Osteocyte (in vitro differentiated cells): ENCODE data around the gene WDR38. TPM values are rescaled to one million over a fixed set of nuclear protein-coding genes. Genes with fewer than 3 reads are reported as not detected.

Source experiments
- DNase-seq: peaks from one replicate; pipeline ENCODE4 v3.0.0; 2021; ENCODE audit warnings: mixed read lengths; ENCODE audit not compliant: unreplicated experiment; ENCODE audit errors: extremely low spot score
- H3K27ac Mint-ChIP-seq: one replicate; pipeline ENCODE4 v1.8.0; 2021; ENCODE audit warnings: mild to moderate bottlenecking, mixed read lengths; ENCODE audit not compliant: unreplicated experiment
- H3K27me3 Mint-ChIP-seq: one replicate; pipeline ENCODE4 v1.8.0; 2021; ENCODE audit warnings: mixed read lengths; ENCODE audit not compliant: unreplicated experiment
- H3K36me3 Mint-ChIP-seq: one replicate; pipeline ENCODE4 v1.8.0; 2021; ENCODE audit warnings: mixed read lengths; ENCODE audit not compliant: unreplicated experiment
- H3K4me1 Mint-ChIP-seq: one replicate; pipeline ENCODE4 v1.8.0; 2021; ENCODE audit warnings: mixed read lengths; ENCODE audit not compliant: unreplicated experiment
- H3K4me3 Mint-ChIP-seq: one replicate; pipeline ENCODE4 v1.8.0; 2021; ENCODE audit warnings: mild to moderate bottlenecking, moderate library complexity, mixed read lengths; ENCODE audit not compliant: unreplicated experiment
- H3K9me3 Mint-ChIP-seq: one replicate; pipeline ENCODE4 v1.8.0; 2021; ENCODE audit warnings: mixed read lengths; ENCODE audit not compliant: unreplicated experiment
- CTCF ChIP-seq: fragments of 200-600 bp; sonication (generic); IDR thresholded peaks from 2 replicates; pipeline ENCODE4 v1.5.0; 2021; ENCODE audit warnings: antibody characterized with exemption, mild to moderate bottlenecking, moderate library complexity
- total RNA-seq: library from RNA; stranded (reverse); gene quantifications from 2 replicates; pipeline ENCODE4 v1.2.1, GENCODE V29; 2021

WDR38 gene
- total RNA-seq, 1 donor from 2014 or later: not detected

GRCh38 chr9:124906966-124907365 lies 53.7 kb downstream of the WDR38 start:
- no peaks in the 10 kb centered on the region for H3K4me1 Mint-ChIP-seq
- H3K27ac Mint-ChIP-seq: no peak overlapping the region

More at GRCh38 chr9:124906966-124907365, 53.7 kb downstream of the WDR38 start:
- TF ChIP-seq CTCF: no peak
- H3K4me3 Mint-ChIP-seq: no peak overlapping the region
- no peak for DNase-seq
- no peaks in the 10 kb centered on the region for H3K9me3 Mint-ChIP-seq
- H3K27me3 Mint-ChIP-seq: no peaks in the 10 kb centered on the region
- peaks cover 35% of the 10 kb centered on the region for H3K36me3 Mint-ChIP-seq

Other genes with a start within 250 kb of the WDR38 start
- gene NR6A1, start 82.1 kb upstream of the WDR38 start, total RNA-seq: 0.56 and 0.78 TPM in 2 replicates
- 146 and 169 TPM in 2 replicates for gene OLFML2A, start 76.3 kb upstream of the WDR38 start, total RNA-seq
- 885 and 912 TPM in 2 replicates for gene RPL35, start 8.5 kb downstream of the WDR38 start, total RNA-seq
- 22.5 and 22.8 TPM in 2 replicates for gene ARPC5L, start 8.7 kb downstream of the WDR38 start, total RNA-seq
- gene GOLGA1, start 87.6 kb downstream of the WDR38 start, total RNA-seq: 22.0 and 22.4 TPM in 2 replicates